A549 (cell line): ENCODE data around the gene TSPO. TPM values are rescaled to one million over a fixed set of nuclear protein-coding genes. Genes with fewer than 3 reads are reported as not detected.

Source experiments
- ATAC-seq, 2 experiments: fragments of 200-7000 bp in 1 of 2; fragments of >200 bp in 1 of 2; cut with Nextera tagmentation in 1 of 2; cut with Tn5 transposase in 1 of 2; 3 replicates each; pipeline versions ENCODE4 v1.8.0 to v1.9.1; 2018 to 2020; ENCODE audit warnings: mild to moderate bottlenecking in 1 of 2, moderate library complexity in 1 of 2
- CTCF ChIA-PET: fragments of 300-600 bp; sonication (Branson Sonifier 250); formaldehyde crosslinking; extraction: SDS; loops from one replicate; lab custom pipeline; 2021; ENCODE audit warnings: antibody characterized with exemption, inconsistent platforms; lab: Yijun Ruan, JAX
- POLR2A ChIA-PET: fragments of 350-600 bp; formaldehyde crosslinking; extraction: SDS; loops from one replicate; lab custom pipeline; 2021; ENCODE audit warnings: antibody characterized with exemption, inconsistent platforms; lab: Yijun Ruan, JAX
- DNase-seq, 2 experiments: peaks; one replicate each; pipeline versions ENCODE4 v3.0.0 to v3.0.0-alpha.2; 2011 to 2016; ENCODE audit warnings: low read depth in 1 of 2, low spot score in 1 of 2
- FAIRE-seq: peaks from 2 replicates; lab custom pipeline; 2011; peaks lifted over from hg19 to GRCh38; lab: Jason Lieb, UNC
- H3K27ac ChIP-seq, 2 experiments: fragments of >200 bp; sonication (Bioruptor Twin); formaldehyde crosslinking; 3 replicates each; pipeline ENCODE4 v1.5.1; 2016 to 2017
- H3K4me1 ChIP-seq: fragments of >200 bp; sonication (Bioruptor Twin); formaldehyde crosslinking; 3 replicates; pipeline ENCODE4 v1.6.1; 2016
- H3K4me2 ChIP-seq: fragments of >200 bp; sonication (Bioruptor Twin); formaldehyde crosslinking; 3 replicates; pipeline ENCODE4 v1.6.1; 2016
- H3K4me3 ChIP-seq: fragments of >200 bp; sonication (Bioruptor Twin); formaldehyde crosslinking; 3 replicates; pipeline ENCODE4 v1.5.1; 2016
- H3K9me3 ChIP-seq: fragments of >200 bp; sonication (Bioruptor Twin); formaldehyde crosslinking; 3 replicates; pipeline ENCODE4 v1.6.1; 2016
- BHLHE40 ChIP-seq: IDR thresholded peaks from 2 replicates; pipeline ENCODE4 v1.6.1; 2012; ENCODE audit warnings: low read depth, low read length, inconsistent platforms
- CHD2 ChIP-seq: fragments of 150-350 bp; IDR thresholded peaks from 2 replicates; pipeline ENCODE4 v1.6.1; 2014; ENCODE audit warnings: low read length; ENCODE audit not compliant: partially characterized antibody
- EHF ChIP-seq: fragments of 250-450 bp; sonication (Bioruptor Pico); IDR thresholded peaks from 2 replicates; pipeline ENCODE4 v1.5.0; 2020; ENCODE audit warnings: mild to moderate bottlenecking
- EP300 ChIP-seq, 2 experiments: fragments of >200 bp; sonication (Bioruptor Twin); formaldehyde crosslinking; IDR thresholded peaks; 2 replicates in 1 of 2; 3 replicates in 1 of 2; pipeline ENCODE4 v1.6.1; 2016 to 2017
- ESRRA ChIP-seq: fragments of 150-350 bp; IDR thresholded peaks from 2 replicates; pipeline ENCODE4 v1.6.1; 2014; ENCODE audit warnings: mild to moderate bottlenecking, low read length, borderline replicate concordance
- FOSL2 ChIP-seq, 2 experiments: fragments of 450-650 bp in 1 of 2; fragments of >200 bp in 1 of 2; sonication (Bioruptor Twin) in 1 of 2; formaldehyde crosslinking; IDR thresholded peaks; 2 replicates each; pipeline versions ENCODE4 v1.5.0 to v1.6.1; 2016 to 2020; ENCODE audit warnings: mild to moderate bottlenecking in 1 of 2, moderate library complexity in 1 of 2
- FOXS1 ChIP-seq: fragments of 250-450 bp; sonication (Bioruptor Pico); IDR thresholded peaks from 2 replicates; pipeline ENCODE4 v1.5.0; 2020; ENCODE audit warnings: mild to moderate bottlenecking, moderate library complexity
- HDAC2 ChIP-seq: fragments of 200-600 bp; sonication (generic); IDR thresholded peaks from 2 replicates; pipeline ENCODE4 v1.6.1; 2016
- HEYL ChIP-seq: fragments of 250-450 bp; sonication (Bioruptor Pico); IDR thresholded peaks from 2 replicates; pipeline ENCODE4 v1.8.0; 2021; ENCODE audit warnings: mild to moderate bottlenecking, moderate library complexity
- HOXB13 ChIP-seq: fragments of 250-450 bp; sonication (Bioruptor Pico); IDR thresholded peaks from 2 replicates; pipeline ENCODE4 v1.5.0; 2020; ENCODE audit warnings: low read depth, mild to moderate bottlenecking, moderate library complexity
- HOXB5 ChIP-seq: fragments of 250-450 bp; sonication (Bioruptor Pico); IDR thresholded peaks from 2 replicates; pipeline ENCODE4 v1.5.0; 2020; ENCODE audit warnings: mild to moderate bottlenecking, moderate library complexity
- MAFK ChIP-seq: fragments of 450-650 bp; IDR thresholded peaks from 2 replicates; pipeline ENCODE4 v1.6.1; 2014; ENCODE audit not compliant: partially characterized antibody
- MYC ChIP-seq: IDR thresholded peaks from 2 replicates; pipeline ENCODE4 v1.6.1; 2012; ENCODE audit warnings: mild to moderate bottlenecking, inconsistent platforms, low read length, improper control_type of control experiment, borderline replicate concordance
- NFE2L2 ChIP-seq: fragments of 150-350 bp; conservative IDR thresholded peaks from 2 replicates; pipeline ENCODE4 v1.6.1; 2014; ENCODE audit warnings: low read length
- NPAS2 ChIP-seq: fragments of 250-450 bp; sonication (Bioruptor Pico); IDR thresholded peaks from 2 replicates; pipeline ENCODE4 v1.8.0; 2022; ENCODE audit warnings: mild to moderate bottlenecking, moderate library complexity, borderline replicate concordance
- RARB ChIP-seq: fragments of 250-450 bp; sonication (Bioruptor Pico); IDR thresholded peaks from 2 replicates; pipeline ENCODE4 v1.8.0; 2021; ENCODE audit warnings: mild to moderate bottlenecking, moderate library complexity
- RCOR1 ChIP-seq: fragments of 150-350 bp; IDR thresholded peaks from 2 replicates; pipeline ENCODE4 v1.6.1; 2014; ENCODE audit warnings: antibody characterized with exemption, low read length, low read depth
- RFX5 ChIP-seq: fragments of 450-650 bp; IDR thresholded peaks from 2 replicates; pipeline ENCODE4 v1.7.1; 2014; ENCODE audit warnings: antibody characterized with exemption, mild to moderate bottlenecking, moderate library complexity
- SMC3 ChIP-seq: fragments of >200 bp; sonication (Bioruptor Twin); formaldehyde crosslinking; IDR thresholded peaks from 3 replicates; pipeline ENCODE4 v1.6.1; 2018; ENCODE audit warnings: inconsistent platforms
- ZSCAN20 ChIP-seq: fragments of 250-450 bp; sonication (Bioruptor Pico); IDR thresholded peaks from 2 replicates; pipeline ENCODE4 v1.8.0; 2022; ENCODE audit warnings: mild to moderate bottlenecking, moderate library complexity
- WGBS: methylation state at CpG from one replicate; pipeline ENCODE4 v1.1.6; 2017; ENCODE audit errors: missing lambda C conversion rate; 5-methylcytosine and 5-hydroxymethylcytosine counted together
- polyA plus RNA-seq, 4 experiments: library from polyadenylated mRNA; depleted of rRNA in 3 of 4; stranded (reverse); fragments of >200 nt; fragmentation: RNase III in 1 of 4; extraction: RNeasy Plus Mini Kit Qiagen cat#74134 plus additional on column Dnase treatment in 1 of 4; gene quantifications; 2 replicates in 3 of 4; 3 replicates in 1 of 4; pipeline ENCODE4 v1.2.3, GENCODE V29; 2011 to 2017
- TF ChIP-seq, protein P1 (sequence below): fragments of 450-650 bp; IDR thresholded peaks from 2 replicates; pipeline ENCODE4 v1.6.1; 2014; ENCODE audit warnings: antibody characterized with exemption
- TF ChIP-seq, protein P2 (sequence below): IDR thresholded peaks from 2 replicates; pipeline ENCODE4 v1.6.1; 2012; ENCODE audit warnings: low read depth, borderline replicate concordance
- TF ChIP-seq, protein P3 (sequence below): fragments of 150-350 bp; IDR thresholded peaks from 2 replicates; pipeline ENCODE4 v1.6.1; 2014; ENCODE audit warnings: low read depth, mild to moderate bottlenecking, low read length

Gene TSPO
- polyA plus RNA-seq, 2 of the 4 experiments (the other 2 are of a cell fraction), result 43.2 to 94.4 TPM

DNA sequence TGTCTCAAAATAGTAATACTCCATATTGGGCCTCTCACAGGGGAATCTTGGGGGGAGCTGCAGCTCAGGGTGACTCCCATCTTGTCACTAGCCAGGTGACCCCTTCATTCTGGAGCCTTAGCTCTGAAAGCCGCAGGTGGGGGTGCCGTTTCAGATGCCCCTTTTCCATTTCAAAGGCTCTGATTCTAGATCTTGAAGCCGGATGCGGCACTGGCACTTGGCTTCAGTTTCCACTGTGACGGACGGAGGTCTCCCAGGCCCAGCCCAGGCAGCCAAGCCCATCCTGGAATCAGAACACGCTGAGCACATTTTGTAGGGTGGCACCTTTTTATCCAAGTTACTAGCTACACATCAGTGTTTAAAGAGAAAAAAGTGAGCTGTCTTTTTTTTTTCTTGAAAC lies 34.4 kb upstream of the TSPO start:
- H3K4me3 ChIP-seq, result no peak overlapping the region
- ChIA-PET POLR2A (no interaction called here), CTCF (interaction anchor here (1.3 kb wide), 1 partner anchor 20 kb away, joined by 3 read pairs; no protein-coding TSS in a partner anchor)
- H3K27ac ChIP-seq, result no peak overlapping the region
- DNase-seq, result no peak
- no peak overlapping the region for H3K4me2 ChIP-seq
- H3K9me3 ChIP-seq, result no peaks in the 10 kb centered on the region
- no peak for TF ChIP-seq CHD2
- TF ChIP-seq, protein P1, sequence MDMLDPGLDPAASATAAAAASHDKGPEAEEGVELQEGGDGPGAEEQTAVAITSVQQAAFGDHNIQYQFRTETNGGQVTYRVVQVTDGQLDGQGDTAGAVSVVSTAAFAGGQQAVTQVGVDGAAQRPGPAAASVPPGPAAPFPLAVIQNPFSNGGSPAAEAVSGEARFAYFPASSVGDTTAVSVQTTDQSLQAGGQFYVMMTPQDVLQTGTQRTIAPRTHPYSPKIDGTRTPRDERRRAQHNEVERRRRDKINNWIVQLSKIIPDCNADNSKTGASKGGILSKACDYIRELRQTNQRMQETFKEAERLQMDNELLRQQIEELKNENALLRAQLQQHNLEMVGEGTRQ, result no peak
- TF ChIP-seq RARB (CRISPR knock-in tag), result no peak
- TF ChIP-seq ZSCAN20 (CRISPR knock-in tag), result no peak
- TF ChIP-seq HDAC2, result no peak
- TF ChIP-seq MYC, result no peak
- TF ChIP-seq, protein P2, sequence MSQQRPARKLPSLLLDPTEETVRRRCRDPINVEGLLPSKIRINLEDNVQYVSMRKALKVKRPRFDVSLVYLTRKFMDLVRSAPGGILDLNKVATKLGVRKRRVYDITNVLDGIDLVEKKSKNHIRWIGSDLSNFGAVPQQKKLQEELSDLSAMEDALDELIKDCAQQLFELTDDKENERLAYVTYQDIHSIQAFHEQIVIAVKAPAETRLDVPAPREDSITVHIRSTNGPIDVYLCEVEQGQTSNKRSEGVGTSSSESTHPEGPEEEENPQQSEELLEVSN, result no peak
- TF ChIP-seq FOSL2 (IDR thresholded peaks at IDR 0.05), result no peak
- no peak for TF ChIP-seq FOSL2 (CRISPR knock-in tag; IDR thresholded peaks at IDR 0.05)
- TF ChIP-seq, protein P3, sequence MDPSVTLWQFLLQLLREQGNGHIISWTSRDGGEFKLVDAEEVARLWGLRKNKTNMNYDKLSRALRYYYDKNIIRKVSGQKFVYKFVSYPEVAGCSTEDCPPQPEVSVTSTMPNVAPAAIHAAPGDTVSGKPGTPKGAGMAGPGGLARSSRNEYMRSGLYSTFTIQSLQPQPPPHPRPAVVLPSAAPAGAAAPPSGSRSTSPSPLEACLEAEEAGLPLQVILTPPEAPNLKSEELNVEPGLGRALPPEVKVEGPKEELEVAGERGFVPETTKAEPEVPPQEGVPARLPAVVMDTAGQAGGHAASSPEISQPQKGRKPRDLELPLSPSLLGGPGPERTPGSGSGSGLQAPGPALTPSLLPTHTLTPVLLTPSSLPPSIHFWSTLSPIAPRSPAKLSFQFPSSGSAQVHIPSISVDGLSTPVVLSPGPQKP, result no peak
- no peak for TF ChIP-seq RFX5
- no peak for TF ChIP-seq EP300 (IDR thresholded peaks at IDR 0.05)
- no peak for TF ChIP-seq RCOR1
- TF ChIP-seq BHLHE40, result no peak
- H3K4me1 ChIP-seq, result no peaks in the 10 kb centered on the region
- no peak for ATAC-seq
- no peak for FAIRE-seq
- 83% methylated on average over 7 of the region's 7 CpGs for WGBS

- TF ChIP-seq FOSL2 (IDR thresholded peaks at IDR 0.05), result no peak
- TF ChIP-seq FOSL2 (CRISPR knock-in tag; IDR thresholded peaks at IDR 0.05), result no peak
- TF ChIP-seq FOXS1 (CRISPR knock-in tag), result no peak
- no peak for TF ChIP-seq ESRRA
- TF ChIP-seq SMC3, result no peak
- TF ChIP-seq NFE2L2, result no peak
- TF ChIP-seq HOXB5 (CRISPR knock-in tag), result no peak
- no peak for TF ChIP-seq NPAS2 (CRISPR knock-in tag)
- no peak for TF ChIP-seq MAFK
- TF ChIP-seq, all 56 proteins: peak for 0
- FAIRE-seq (no peak), DNase-seq (no peak), ATAC-seq (no peak)
- ChIA-PET POLR2A (no interaction called here), CTCF (interaction anchor here (0.6 to 1.3 kb wide), 5 partner anchors 13 to 497 kb away, joined by 3 read pairs; no protein-coding TSS in a partner anchor)
- Histone ChIP-seq H3K4me2 (no peak overlapping the region), H3K4me3 (no peak overlapping the region), H3K27ac (no peak overlapping the region), H3K9me3 (no peaks in the 10 kb centered on the region), H3K4me1 (no peaks in the 10 kb centered on the region)
- 81% methylated on average over 20 of the region's 21 CpGs for WGBS
Observed at GRCh38 chr22:43118024-43118849, 33.1 kb upstream of the TSPO start.

DNA sequence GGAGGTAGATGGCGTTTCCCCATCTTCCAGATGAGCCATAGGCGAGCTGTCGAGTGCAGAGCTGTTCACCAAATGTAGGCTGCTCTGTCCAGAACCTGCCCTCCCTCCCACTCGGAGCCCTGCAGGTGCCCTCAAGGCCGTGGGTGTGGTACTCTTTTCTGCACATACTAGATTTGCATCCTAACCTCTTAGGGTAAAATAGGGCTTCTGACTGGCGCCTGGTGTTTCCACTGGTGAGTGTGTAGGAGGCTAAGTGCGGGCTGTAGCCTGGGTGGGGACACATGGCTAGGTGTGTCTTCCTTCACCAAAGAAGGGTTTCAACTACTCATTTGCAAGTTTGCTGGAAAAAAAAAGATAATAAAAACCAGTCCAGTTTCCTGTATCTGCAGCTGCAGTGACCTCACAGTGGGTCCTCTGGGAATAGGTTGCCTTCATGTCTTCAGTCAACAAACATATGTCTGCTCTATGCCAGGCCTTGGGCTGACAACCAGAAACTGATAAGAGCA lies 32.4 kb upstream of the TSPO start:
- FAIRE-seq (no peak), DNase-seq (no peak), ATAC-seq (no peak)
- no peaks in the 10 kb centered on the region for H3K4me1 ChIP-seq
- 81% methylated on average over 6 of the region's 7 CpGs for WGBS
- no peak overlapping the region for H3K4me2 ChIP-seq
- ChIA-PET POLR2A (no interaction called here), CTCF (interaction anchor here (1.0 to 1.2 kb wide), 2 partner anchors 13 to 498 kb away, joined by 3 read pairs; no protein-coding TSS in a partner anchor)
- no peak overlapping the region for H3K27ac ChIP-seq
- H3K4me3 ChIP-seq, result no peak overlapping the region
- no peaks in the 10 kb centered on the region for H3K9me3 ChIP-seq
- TF ChIP-seq EHF (CRISPR knock-in tag) (no peak), HOXB13 (no peak), HEYL (CRISPR knock-in tag) (no peak)
- TF ChIP-seq, all 56 proteins: peak for 0
